Kidney (tissue), 14 donors: ENCODE data around the gene CASKIN2. TPM values are rescaled to one million over a fixed set of nuclear protein-coding genes. Genes with fewer than 3 reads are reported as not detected.
"Not testable (repeated sequence)": the region's sequence is repeated elsewhere in the genome, so short reads cannot be mapped to it uniquely, and the experiment has no call there.

Experiments
- DNase-seq, 5 donors: peaks; one replicate each; pipeline ENCODE4 v3.0.0-alpha.2; 2013 to 2020
- FAIRE-seq: peaks from 2 replicates; lab custom pipeline; 2012; peaks lifted over from hg19 to GRCh38; lab: Jason Lieb, UNC
- H3K27ac ChIP-seq, 2 donors: one replicate each; pipeline ENCODE4 v1.7.0; 2013; ENCODE audit warnings: low read depth in 2 of 2, low read length in 2 of 2, inconsistent platforms in 1 of 2
- H3K27me3 ChIP-seq: one replicate; pipeline ENCODE4 v1.7.1; 2013; ENCODE audit warnings: low read length, inconsistent platforms; ENCODE audit not compliant: control insufficient read depth, insufficient read depth
- H3K36me3 ChIP-seq, 3 donors: one replicate each; pipeline versions ENCODE4 v1.7.0 to v1.7.1; 2013; ENCODE audit warnings: low read length in 3 of 3, control low read depth in 1 of 3, inconsistent platforms in 1 of 3; ENCODE audit not compliant: insufficient read depth in 3 of 3, control insufficient read depth in 2 of 3
- H3K4me1 ChIP-seq, 3 donors: one replicate each; pipeline versions ENCODE4 v1.7.0 to v1.7.1; 2013; ENCODE audit warnings: low read length in 3 of 3, inconsistent platforms in 1 of 3, low read depth in 1 of 3; ENCODE audit not compliant: control insufficient read depth in 2 of 3, insufficient read depth in 2 of 3
- H3K4me3 ChIP-seq, 3 donors: one replicate each; pipeline versions ENCODE4 v1.7.0 to v1.8.1; 2013; ENCODE audit warnings: low read length in 3 of 3, control low read depth in 1 of 3, inconsistent platforms in 1 of 3
- H3K9ac ChIP-seq, 3 donors: one replicate each; pipeline versions ENCODE4 v1.7.0 to v1.7.1; 2013; ENCODE audit warnings: low read length in 3 of 3, control low read depth in 1 of 3, inconsistent platforms in 1 of 3
- H3K9me3 ChIP-seq, 3 donors: one replicate each; pipeline versions ENCODE4 v1.7.0 to v1.7.1; 2013; ENCODE audit warnings: low read length in 3 of 3, control low read depth in 1 of 3, inconsistent platforms in 1 of 3; ENCODE audit not compliant: control insufficient read depth in 2 of 3, insufficient read depth in 1 of 3
- intact Hi-C: fragments of 100-400 bp; cut with DNase I; formaldehyde crosslinking; loops from one replicate; pipeline ENCODE4 v1.11.1; 2022
- polyA plus RNA-seq: library from polyadenylated mRNA; stranded (reverse); fragments of 350-450 nt; fragmentation: Illumina TruSeq; extraction: RNeasy Lipid Tissue Mini Kit (QIAGEN cat#74804); gene quantifications from one replicate; pipeline ENCODE4 v1.2.3, GENCODE V29; 2014; ENCODE audit warnings: low read depth, low replicate concordance; ENCODE audit not compliant: insufficient read depth
- total RNA-seq: library from RNA; stranded (reverse); fragmentation: NEBNext Ultra II Directional; extraction: Animal tissue kit (Norgen Biotek cat#: 25700); gene quantifications from one replicate; pipeline ENCODE4 v1.2.1, GENCODE V29; 2021
- TF ChIP-seq, protein P1 (sequence below): IDR thresholded peaks from 3 replicates; pipeline ENCODE4 v1.5.1; 2012; ENCODE audit warnings: mild to moderate bottlenecking, moderate library complexity, borderline replicate concordance; ENCODE audit not compliant: insufficient read depth; ENCODE audit errors: extremely low read depth
- donor health status: control.
- donor health status: control.
- donor health status: control.
- donor health status: control.
- donor health status: control.
- donor health status: DM: yes; HTN: yes; CAD: no.
- donor health status: Normal renal cell carcinoma (clear cell type).

Gene CASKIN2
- total and polyA plus RNA-seq, 2 donors from 2014 or later = 25.0 to 98.6 TPM

DNA sequence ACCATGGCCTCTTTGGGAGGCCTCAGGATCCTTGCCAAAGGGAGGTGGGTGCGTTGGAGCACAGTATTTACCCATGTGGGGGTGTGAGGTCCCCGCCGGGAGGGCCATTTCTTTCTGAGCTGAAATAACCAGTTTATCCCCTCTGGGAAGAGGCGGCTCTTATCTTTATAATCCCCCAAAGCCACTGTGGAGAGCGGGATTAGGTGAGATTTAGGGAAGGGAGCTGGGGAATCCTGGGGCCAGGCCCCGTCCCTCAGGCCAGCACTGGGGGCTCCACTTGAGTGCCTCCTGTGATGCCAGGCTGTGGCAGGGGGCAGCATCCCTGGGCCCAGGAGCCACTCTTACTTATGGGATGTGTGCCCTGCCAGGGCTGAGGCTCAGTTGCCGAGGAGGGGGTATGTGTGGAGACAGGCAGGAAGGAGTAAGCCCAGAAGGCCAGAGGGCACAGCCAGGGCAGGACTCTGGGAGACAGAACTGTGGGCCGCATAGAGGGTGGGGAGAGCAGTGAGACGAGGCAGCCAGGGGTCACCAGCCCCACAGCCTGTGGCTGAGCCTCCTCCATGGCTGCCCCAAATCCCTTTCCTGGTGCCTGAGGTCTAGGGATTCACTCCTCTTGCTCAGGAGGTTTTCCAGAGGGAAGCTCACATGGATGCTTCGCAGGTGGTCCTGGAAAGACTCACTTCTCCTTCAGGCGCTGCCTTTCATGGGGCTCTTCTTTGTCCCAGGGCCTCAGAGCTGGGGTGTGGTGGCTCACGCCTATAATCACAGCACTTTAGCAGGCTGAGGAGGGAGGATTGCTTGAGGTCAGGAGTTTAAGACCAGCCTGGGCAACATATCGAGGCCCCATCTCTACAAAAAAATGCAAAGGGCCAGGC is 33.9 kb downstream of the CASKIN2 start:
- DNase-seq = peak in 1 of 5 donors; percentile 48
- H3K4me1 ChIP-seq = peaks cover 10 to 26% (median 10%) of the 10 kb centered on the region in 3 donors
- H3K36me3 ChIP-seq = peaks cover 0 to 5% (median 0%) of the 10 kb centered on the region in 3 donors
- TF ChIP-seq, protein P1, sequence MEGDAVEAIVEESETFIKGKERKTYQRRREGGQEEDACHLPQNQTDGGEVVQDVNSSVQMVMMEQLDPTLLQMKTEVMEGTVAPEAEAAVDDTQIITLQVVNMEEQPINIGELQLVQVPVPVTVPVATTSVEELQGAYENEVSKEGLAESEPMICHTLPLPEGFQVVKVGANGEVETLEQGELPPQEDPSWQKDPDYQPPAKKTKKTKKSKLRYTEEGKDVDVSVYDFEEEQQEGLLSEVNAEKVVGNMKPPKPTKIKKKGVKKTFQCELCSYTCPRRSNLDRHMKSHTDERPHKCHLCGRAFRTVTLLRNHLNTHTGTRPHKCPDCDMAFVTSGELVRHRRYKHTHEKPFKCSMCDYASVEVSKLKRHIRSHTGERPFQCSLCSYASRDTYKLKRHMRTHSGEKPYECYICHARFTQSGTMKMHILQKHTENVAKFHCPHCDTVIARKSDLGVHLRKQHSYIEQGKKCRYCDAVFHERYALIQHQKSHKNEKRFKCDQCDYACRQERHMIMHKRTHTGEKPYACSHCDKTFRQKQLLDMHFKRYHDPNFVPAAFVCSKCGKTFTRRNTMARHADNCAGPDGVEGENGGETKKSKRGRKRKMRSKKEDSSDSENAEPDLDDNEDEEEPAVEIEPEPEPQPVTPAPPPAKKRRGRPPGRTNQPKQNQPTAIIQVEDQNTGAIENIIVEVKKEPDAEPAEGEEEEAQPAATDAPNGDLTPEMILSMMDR = no peak
- H3K9ac ChIP-seq = no peak overlapping the region
- H3K4me3 ChIP-seq = no peak overlapping the region
- intact Hi-C loops = no loop called here
- no peak for FAIRE-seq
- no peak overlapping the region for H3K27ac ChIP-seq
- no peaks in the 10 kb centered on the region for H3K27me3 ChIP-seq
- H3K9me3 ChIP-seq = no peaks in the 10 kb centered on the region

DNA sequence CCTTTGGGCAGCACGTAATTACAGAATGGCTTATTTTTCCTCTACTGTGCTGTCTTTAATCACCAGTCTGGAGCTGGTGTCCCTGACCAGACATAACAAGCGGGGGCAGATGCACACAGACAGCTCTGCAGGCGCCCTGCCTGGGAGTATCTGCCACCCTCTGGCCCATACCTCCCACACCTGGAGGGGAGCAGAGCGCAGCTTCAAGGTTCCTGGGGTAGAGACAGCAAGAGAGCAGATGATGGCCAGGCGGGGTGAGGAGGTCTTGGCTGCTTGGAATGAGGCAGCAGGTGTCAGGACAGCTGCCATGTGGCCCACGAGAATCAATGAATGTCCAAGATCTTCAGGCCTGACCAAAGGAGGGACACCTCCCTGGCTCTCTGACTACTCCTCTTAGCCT is 35.1 kb downstream of the CASKIN2 start:
- no peak for FAIRE-seq
- H3K4me1 ChIP-seq = peaks cover 14 to 35% (median 18%) of the 10 kb centered on the region in 3 donors

DNA sequence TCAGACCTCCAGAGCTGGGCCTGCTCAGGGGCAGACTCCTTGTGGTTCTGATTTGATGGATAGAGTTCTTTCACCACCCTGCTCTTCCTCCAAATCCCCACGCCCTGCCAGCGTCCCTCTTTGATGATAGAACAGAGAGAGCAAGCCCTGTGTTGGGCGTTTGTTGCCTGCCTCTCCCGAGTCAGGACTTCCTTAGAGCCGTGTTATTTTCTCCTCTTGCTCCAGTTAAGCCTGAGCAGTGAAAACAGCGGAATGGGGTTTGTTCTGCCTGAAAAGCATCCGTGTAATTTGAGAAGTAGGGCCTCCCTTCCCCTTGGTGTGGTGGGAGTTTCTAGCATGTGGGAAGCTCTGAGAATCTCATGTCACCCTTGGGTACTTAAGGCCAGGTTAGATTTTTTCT is 36.8 kb downstream of the CASKIN2 start:
- Histone ChIP-seq H3K36me3 (peaks cover 0 to 5% (median 0%) of the 10 kb centered on the region in 3 donors), H3K9me3 (no peaks in the 10 kb centered on the region), H3K27ac (no peak overlapping the region), H3K9ac (peak overlapping the region in 1 of 3 donors; percentile 26), H3K27me3 (no peaks in the 10 kb centered on the region), H3K4me1 (peaks cover 14 to 38% (median 18%) of the 10 kb centered on the region in 3 donors), H3K4me3 (peak overlapping the region in 1 of 3 donors; percentile 7)
- DNase-seq (peak; percentile 47 to 93 (median 78)), FAIRE-seq (no peak)
- TF ChIP-seq, protein P1 = no peak
- intact Hi-C loops = no loop called here

More for the DNA sequence above, 35.1 kb downstream of the CASKIN2 start:
- DNase-seq = peak in 2 of 5 donors; percentile 26 to 51
- Histone ChIP-seq H3K9me3 (no peaks in the 10 kb centered on the region), H3K9ac (no peak overlapping the region), H3K36me3 (peaks cover 0 to 5% (median 0%) of the 10 kb centered on the region in 3 donors), H3K27me3 (no peaks in the 10 kb centered on the region), H3K4me3 (no peak overlapping the region), H3K27ac (no peak overlapping the region)
- TF ChIP-seq, protein P1 = no peak
- intact Hi-C loops = no loop called here

DNA sequence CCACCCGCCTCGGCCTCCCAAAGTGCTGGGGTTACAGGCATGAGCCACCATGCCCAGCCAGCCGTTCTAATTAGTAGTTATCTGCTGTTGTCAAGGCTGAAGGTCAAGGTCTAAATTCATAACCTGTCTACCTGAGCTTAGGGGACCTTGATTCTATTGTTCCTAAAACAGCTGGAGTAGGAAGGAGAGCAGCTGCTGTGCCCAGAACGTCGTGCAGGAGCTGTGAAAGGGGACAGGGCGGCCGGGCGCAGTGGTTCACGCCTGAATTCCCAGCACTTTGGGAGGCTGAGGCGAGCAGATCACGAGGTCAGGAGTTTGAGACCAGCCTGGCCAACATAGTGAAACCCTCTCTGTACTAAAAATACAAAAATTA is 37.9 kb downstream of the CASKIN2 start:
- H3K27ac ChIP-seq = peak overlapping the region; percentile 74
- H3K9ac ChIP-seq, FAIRE-seq, H3K27me3 ChIP-seq, H3K9me3 ChIP-seq, H3K36me3 ChIP-seq, intact Hi-C loops: not testable (repeated sequence)
- H3K4me3 ChIP-seq = peak overlapping the region in 1 of 3 donors; percentile 51
- peaks cover 14 to 40% (median 18%) of the 10 kb centered on the region in 3 donors for H3K4me1 ChIP-seq
- peak in 1 of 5 donors; percentile 64 for DNase-seq
